ENCODE measurements around the gene SPCS1.

GRCh38 chr3:52712291-52713212, 6.6 kb downstream of the SPCS1 start:
- TF ChIP-seq, protein P1, sequence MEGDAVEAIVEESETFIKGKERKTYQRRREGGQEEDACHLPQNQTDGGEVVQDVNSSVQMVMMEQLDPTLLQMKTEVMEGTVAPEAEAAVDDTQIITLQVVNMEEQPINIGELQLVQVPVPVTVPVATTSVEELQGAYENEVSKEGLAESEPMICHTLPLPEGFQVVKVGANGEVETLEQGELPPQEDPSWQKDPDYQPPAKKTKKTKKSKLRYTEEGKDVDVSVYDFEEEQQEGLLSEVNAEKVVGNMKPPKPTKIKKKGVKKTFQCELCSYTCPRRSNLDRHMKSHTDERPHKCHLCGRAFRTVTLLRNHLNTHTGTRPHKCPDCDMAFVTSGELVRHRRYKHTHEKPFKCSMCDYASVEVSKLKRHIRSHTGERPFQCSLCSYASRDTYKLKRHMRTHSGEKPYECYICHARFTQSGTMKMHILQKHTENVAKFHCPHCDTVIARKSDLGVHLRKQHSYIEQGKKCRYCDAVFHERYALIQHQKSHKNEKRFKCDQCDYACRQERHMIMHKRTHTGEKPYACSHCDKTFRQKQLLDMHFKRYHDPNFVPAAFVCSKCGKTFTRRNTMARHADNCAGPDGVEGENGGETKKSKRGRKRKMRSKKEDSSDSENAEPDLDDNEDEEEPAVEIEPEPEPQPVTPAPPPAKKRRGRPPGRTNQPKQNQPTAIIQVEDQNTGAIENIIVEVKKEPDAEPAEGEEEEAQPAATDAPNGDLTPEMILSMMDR (conservative IDR thresholded peaks at IDR 0.05) = no peak
- TF ChIP-seq ZFX (IDR thresholded peaks at IDR 0.05) = no peak

Measured in C4-2B (cell line).